ENCODE measurements around the gene TMEM198.

The TMEM198 gene

GRCh38 chr2:219563271-219563928 lies 19.6 kb downstream of the TMEM198 start:
- no peak for DNase-seq

GRCh38 chr2:219565130-219566080 lies 21.6 kb downstream of the TMEM198 start:
- DNase-seq, result no peak

- no peak for DNase-seq
Observed at GRCh38 chr2:219566640-219567039, 22.8 kb downstream of the TMEM198 start.

- no peak for DNase-seq
Observed at GRCh38 chr2:219567131-219567530, 23.3 kb downstream of the TMEM198 start.

- no peak for DNase-seq
Observed at GRCh38 chr2:219567791-219568361, 24.0 kb downstream of the TMEM198 start.

- no peak for DNase-seq
Observed at GRCh38 chr2:219569041-219569440, 25.2 kb downstream of the TMEM198 start.

GRCh38 chr2:219569635-219570034 lies 25.8 kb downstream of the TMEM198 start:
- no peak for DNase-seq

- DNase-seq, result no peak
Observed at GRCh38 chr2:219570194-219570923, 26.5 kb downstream of the TMEM198 start.

- DNase-seq, result no peak
Observed at GRCh38 chr2:219570924-219571310, 27.1 kb downstream of the TMEM198 start.

- DNase-seq, result peak; percentile 9
Observed at GRCh38 chr2:219571311-219572236, 27.7 kb downstream of the TMEM198 start, which contains the start of gene OBSL1. Gene OBSL1, minus strand, starts transcription at chr2:219571539. Its CDS starts 307 bp downstream, at chr2:219571232.

GRCh38 chr2:219572237-219573001 lies 28.6 kb downstream of the TMEM198 start, which contains the start of gene INHA:
Gene INHA, plus strand, starts transcription at chr2:219572310. Its CDS starts 65 bp downstream, at chr2:219572375.
- no peak for DNase-seq

GRCh38 chr2:219573166-219573565 lies 29.3 kb downstream of the TMEM198 start:
- DNase-seq, result peak; percentile 82

GRCh38 chr2:219574484-219575311 lies 30.9 kb downstream of the TMEM198 start:
- DNase-seq, result no peak

- no peak for DNase-seq
Observed at GRCh38 chr2:219575566-219576504, 32.0 kb downstream of the TMEM198 start.

GRCh38 chr2:219576505-219577388 lies 32.9 kb downstream of the TMEM198 start:
- no peak for DNase-seq

- DNase-seq, result no peak
Observed at GRCh38 chr2:219578811-219579613, 35.2 kb downstream of the TMEM198 start.

GRCh38 chr2:219581346-219581745 lies 37.5 kb downstream of the TMEM198 start:
- no peak for DNase-seq
